CD4-positive, alpha-beta T cell treated with Interleukin-6 at 100 ng/mL for 8 hours (primary cell): ENCODE data around the gene ULK4.
"Not testable (repeated sequence)": the region's sequence is repeated elsewhere in the genome, so short reads cannot be mapped to it uniquely, and the experiment has no call there.

Experiments used
- DNase-seq: peaks from one replicate; pipeline ENCODE4 v3.0.0-alpha.2; 2020; ENCODE audit warnings: mixed read lengths, low spot score

Gene ULK4

DNA sequence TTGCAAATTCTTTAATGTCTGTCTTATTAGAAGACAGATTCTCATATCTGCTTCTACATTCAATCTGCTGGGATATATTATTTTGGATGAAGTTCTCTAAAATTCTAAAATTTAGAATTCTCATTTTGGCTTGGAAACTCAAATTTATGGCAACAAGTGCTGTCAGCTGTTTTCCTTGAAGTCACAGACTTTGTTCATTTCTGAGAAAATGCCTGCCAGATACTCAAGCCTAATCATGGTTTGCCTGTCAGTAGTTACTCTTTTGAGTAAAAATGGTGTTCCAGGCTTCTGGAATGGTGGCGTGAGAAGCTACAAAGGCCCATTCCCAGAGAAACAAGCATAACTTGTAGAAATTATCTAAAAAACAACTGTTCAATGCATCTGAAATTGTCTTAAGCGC lies 646.8 kb downstream of the ULK4 start:
- DNase-seq, result no peak

GRCh38 chr3:41308119-41308518 lies 653.8 kb downstream of the ULK4 start:
- no peak for DNase-seq

- DNase-seq, result no peak
Observed at GRCh38 chr3:41307065-41307464, 654.8 kb downstream of the ULK4 start.

GRCh38 chr3:41304593-41304992 lies 657.3 kb downstream of the ULK4 start:
- no peak for DNase-seq

GRCh38 chr3:41302295-41302694 lies 659.6 kb downstream of the ULK4 start:
- DNase-seq, result no peak

GRCh38 chr3:41301548-41301947 lies 660.4 kb downstream of the ULK4 start:
- no peak for DNase-seq

- DNase-seq, result no peak
Observed at GRCh38 chr3:41299036-41299435, 662.9 kb downstream of the ULK4 start.

- DNase-seq, result no peak
Observed at GRCh38 chr3:41297750-41298149, 664.2 kb downstream of the ULK4 start.

DNA sequence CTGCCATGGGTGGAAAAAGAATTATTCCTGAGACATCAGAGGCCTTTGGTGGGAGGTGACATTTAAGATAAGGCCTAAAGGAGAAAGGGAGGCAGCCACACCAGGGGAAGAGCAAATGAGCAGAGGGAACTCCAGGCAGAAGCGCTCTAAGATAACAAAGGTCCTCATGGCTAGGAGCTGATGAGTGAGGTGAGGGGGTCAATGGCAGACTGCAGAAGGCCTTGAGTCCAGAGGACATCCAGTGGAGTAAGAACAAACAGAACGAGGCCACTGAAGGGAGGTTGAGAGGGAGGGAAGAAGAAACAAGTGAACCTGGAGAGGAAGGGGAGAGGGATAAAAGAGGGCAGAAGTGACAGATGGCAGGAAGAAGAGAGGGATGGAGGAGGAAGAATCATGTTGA lies 665.3 kb downstream of the ULK4 start:
- DNase-seq, result no peak

DNA sequence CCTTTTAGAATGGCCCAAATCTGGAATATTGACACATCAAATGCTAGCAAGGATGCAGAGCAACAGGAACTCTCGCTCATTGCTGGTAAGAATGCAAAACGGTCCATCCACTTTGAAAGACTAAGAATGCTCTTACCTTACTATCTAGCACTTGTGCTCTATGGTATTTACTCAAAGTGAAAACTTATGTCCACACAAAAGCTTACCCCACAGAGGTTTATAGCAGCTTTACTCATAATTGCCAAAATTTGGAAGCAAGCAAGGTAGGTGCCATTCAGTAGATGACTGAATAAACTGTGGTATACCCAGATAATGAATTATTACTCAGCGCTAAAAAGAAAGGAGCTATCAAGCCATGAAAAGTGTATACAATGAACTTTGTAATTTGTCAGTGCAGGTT lies 666.2 kb downstream of the ULK4 start:
- DNase-seq, result no peak

- no peak for DNase-seq
Observed at GRCh38 chr3:41293169-41293681, 668.7 kb downstream of the ULK4 start.

DNA sequence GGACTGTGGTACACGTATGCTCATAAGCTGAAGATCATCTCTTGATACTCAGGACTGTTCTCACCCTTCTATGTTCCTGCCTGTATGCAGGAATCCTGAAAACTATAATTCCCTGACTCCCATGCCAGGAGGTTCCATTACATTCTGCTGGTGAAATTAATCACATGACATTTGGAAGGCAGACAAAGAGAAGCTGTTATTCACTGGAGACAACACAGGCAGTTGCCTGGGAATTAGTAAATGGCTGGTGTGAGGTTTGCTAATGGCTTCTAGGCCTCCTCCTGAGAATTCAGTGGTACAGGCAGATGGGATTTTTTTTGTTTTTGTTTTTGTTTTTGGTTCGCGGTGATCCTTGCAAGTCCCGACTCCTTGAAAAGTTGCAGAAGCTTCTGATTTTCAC lies 671.2 kb downstream of the ULK4 start:
- no peak for DNase-seq

DNA sequence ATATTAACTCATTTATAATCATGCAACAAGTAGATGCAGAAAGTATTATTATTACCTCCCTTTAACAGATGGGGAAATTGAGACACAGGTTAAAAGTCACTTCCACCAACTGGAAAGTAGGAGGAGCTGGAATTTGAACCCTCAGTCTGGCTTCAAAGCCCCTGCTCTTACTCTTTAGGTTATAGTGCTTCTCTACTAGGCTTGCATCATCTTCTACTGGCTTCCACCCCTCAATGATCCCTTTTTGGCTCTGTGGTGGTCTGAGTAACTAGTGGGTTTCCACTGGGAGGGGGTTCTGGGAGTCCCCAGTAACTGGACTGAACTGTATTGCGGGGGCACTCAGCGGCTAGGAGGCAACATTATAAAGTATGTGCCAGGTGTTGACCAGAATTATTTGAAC lies 671.6 kb downstream of the ULK4 start:
- no peak for DNase-seq

- no peak for DNase-seq
Observed at GRCh38 chr3:41288785-41289184, 673.1 kb downstream of the ULK4 start.

DNA sequence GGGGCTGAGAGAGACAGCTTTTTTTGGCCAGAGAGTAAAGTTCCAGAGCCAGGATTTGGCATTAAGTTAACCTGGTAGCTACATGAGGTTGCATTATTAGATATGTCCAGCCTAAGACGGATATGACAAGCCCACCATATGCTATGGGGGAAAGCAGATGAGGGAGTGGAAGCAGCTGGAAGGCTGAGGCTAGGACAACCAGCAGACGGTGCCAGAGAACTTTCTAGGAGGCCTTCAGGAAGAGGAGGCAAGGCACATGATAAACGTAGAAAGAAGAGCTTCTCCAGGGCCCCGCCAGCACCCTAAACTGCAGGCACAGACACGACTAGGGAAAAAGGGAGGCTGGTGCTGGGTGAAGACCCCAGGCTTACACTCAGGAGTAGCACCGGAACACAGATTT lies 675.6 kb downstream of the ULK4 start:
- DNase-seq, result no peak

DNA sequence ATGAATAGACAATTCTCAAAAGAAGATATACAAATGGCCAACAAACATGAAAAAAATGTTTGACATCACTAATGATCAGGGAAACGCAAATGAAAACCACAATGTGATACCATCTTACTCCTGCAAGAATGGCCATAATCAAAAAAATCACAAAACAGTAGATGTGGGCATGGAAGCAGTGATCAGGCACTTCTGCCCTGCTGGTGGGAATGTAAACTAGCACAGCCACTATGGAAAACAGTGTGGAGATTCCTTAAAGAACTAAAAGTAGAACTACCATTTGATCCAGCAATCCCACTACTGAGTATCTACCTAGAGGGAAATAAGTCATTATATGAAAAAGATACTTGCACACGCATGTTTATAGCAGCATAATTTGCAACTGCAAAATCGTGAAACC lies 677.0 kb downstream of the ULK4 start:
- DNase-seq, result not testable (repeated sequence)

- no peak for DNase-seq
Observed at GRCh38 chr3:41277790-41278465, 684.0 kb downstream of the ULK4 start.

- DNase-seq, result no peak
Observed at GRCh38 chr3:41276191-41276590, 685.7 kb downstream of the ULK4 start.

- DNase-seq, result no peak
Observed at GRCh38 chr3:41274944-41275668, 686.8 kb downstream of the ULK4 start.

GRCh38 chr3:41272667-41273066 lies 689.2 kb downstream of the ULK4 start:
- DNase-seq, result no peak

DNA sequence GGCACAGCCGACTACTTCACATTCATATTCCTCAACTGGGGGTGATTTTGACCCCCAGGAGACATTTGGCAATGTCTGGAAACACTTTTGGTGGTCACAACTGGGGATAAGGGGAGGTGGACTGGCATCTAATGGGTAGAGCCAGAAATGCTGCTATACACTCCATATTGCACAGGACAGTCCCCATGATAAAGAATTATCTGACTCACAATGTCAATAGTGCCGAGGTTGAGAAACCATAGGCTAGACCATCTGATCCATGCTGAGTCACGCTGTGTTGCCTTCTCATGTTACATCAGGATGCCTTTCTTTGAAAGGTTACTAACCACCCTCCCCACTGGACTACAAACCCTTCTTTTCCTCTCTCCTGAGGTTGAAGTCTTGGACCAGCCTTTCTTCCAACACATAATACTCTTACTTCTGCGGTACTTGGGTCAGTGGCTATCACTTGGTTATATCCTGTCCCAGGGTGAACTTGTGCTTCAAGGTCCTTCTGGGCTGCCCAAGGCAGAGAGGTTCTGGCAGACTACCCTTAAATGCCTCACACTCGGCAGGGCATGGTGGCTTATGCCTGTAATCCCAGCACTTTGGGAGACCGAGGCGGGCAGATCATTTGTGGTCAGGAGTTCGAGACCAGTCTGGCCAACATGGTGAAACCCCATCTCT lies 693.8 kb downstream of the ULK4 start:
- no peak for DNase-seq

DNA sequence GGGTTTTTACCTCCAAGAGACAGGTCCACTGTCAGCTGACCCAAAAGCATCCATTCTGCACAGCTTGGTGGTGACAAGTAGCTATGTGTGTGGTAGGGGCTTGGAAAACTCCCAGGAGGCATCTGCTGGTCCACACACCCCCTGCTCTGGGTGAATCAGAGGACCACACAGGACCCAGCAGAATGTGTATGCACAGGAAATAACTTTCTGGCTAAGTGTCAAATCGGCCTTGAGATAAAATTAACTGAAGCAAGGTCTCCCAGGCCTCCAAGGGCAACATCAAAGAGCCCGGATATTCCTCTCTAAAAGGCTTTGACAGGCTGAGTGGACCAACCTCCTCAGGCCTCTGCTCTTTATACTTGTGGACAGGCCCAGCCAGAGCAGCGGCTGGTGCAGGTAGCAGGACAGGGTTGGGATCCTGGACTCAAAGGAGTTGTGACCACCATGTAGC lies 696.1 kb downstream of the ULK4 start:
- no peak for DNase-seq

DNA sequence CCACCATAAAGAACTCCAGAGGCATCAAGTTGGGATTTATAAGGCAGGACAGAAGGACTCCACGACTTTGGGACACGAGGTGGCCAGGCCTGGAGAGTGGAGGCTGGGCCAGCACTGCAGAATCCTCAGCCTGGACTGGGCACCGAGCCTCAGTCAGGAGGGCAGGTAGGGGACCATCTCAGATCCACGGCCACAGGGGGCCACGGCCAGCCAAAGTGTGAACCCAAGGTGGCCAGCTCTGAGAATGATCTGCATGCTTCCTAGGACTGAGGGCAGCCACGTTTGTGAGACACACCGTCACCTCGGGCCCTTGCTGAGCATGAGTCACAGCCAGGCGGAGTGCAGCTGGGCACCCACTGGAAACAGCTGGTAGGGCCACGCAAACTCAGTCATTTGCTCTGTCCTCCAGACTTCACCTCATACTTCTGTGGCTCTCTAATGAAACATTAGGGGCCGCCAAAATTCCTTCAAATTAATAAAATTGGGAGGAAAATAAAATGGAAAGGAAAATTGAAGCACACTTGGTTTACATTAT lies 696.8 kb downstream of the ULK4 start:
- no peak for DNase-seq
